ENCODE data around the gene INTS14. TPM values are rescaled to one million over a fixed set of nuclear protein-coding genes. Genes with fewer than 3 reads are reported as not detected.
"Not testable (repeated sequence)": the region's sequence is repeated elsewhere in the genome, so short reads cannot be mapped to it uniquely, and the experiment has no call there.

The INTS14 gene
- total RNA-seq, 1 donor from 2014 or later = 54.2 TPM

DNA sequence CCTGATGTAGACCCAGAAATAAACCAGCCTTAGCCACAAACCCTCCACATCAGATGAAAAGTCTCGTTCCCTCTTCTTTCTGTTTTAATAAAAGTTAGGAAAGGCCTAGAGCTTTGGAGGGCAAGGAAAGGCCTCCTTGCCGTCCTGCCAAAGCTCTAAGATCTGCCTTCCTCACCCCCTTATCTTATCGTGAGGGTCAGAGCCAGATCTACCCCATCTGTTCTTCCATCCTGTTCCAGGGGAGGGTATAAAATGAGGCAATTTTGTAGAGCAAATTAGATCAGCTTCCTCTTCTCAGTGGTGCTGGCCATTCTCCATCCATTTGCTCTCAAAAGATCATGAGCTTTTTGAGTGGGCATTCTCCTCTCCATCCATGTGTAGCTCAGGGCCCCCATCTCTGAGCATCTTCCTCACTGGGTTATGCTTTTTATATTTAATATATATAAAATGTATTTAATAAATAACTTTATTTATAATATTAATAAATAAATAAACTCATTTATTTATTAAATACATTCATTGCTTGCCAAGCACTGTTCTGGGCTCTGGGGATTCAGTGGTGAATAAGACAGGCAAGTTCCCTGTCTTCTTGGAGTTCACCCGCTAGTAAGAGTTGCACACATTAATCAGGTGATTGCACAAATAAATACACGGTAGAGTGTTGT lies 8.8 kb upstream of the INTS14 start:
- H3K36me3 Mint-ChIP-seq = peaks cover 5% of the 10 kb centered on the region
- no peak overlapping the region for H2AFZ ChIP-seq (replicated peaks)
- no peak overlapping the region for H3K4me2 ChIP-seq
- no peaks in the 10 kb centered on the region for H3K9me3 ChIP-seq (ENCODE audit: low read depth)
- TF ChIP-seq EZH2 (IDR thresholded peaks at IDR 0.05) (no peak), EZH2phosphoT487 (IDR thresholded peaks at IDR 0.05) (no peak)
- TF ChIP-seq, protein P1, sequence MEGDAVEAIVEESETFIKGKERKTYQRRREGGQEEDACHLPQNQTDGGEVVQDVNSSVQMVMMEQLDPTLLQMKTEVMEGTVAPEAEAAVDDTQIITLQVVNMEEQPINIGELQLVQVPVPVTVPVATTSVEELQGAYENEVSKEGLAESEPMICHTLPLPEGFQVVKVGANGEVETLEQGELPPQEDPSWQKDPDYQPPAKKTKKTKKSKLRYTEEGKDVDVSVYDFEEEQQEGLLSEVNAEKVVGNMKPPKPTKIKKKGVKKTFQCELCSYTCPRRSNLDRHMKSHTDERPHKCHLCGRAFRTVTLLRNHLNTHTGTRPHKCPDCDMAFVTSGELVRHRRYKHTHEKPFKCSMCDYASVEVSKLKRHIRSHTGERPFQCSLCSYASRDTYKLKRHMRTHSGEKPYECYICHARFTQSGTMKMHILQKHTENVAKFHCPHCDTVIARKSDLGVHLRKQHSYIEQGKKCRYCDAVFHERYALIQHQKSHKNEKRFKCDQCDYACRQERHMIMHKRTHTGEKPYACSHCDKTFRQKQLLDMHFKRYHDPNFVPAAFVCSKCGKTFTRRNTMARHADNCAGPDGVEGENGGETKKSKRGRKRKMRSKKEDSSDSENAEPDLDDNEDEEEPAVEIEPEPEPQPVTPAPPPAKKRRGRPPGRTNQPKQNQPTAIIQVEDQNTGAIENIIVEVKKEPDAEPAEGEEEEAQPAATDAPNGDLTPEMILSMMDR (IDR thresholded peaks at IDR 0.05) = no peak
- no peak overlapping the region for H3K9ac ChIP-seq
- no peaks in the 10 kb centered on the region for H3K79me2 ChIP-seq (ENCODE audit: low read depth)
- H3K4me3 ChIP-seq = no peak overlapping the region
- no peaks in the 10 kb centered on the region for H4K20me1 ChIP-seq (ENCODE audit: low read depth)
- H3K4me1 ChIP-seq = no peaks in the 10 kb centered on the region
- no peaks in the 10 kb centered on the region for H3K4me1 Mint-ChIP-seq
- H3K27ac Mint-ChIP-seq = no peak overlapping the region
- DNase-seq (ENCODE audit: low spot score) = no peak
- no peaks in the 10 kb centered on the region for H3K36me3 ChIP-seq
- H3K27me3 ChIP-seq = no peaks in the 10 kb centered on the region
- no peaks in the 10 kb centered on the region for H3K27me3 Mint-ChIP-seq (ENCODE audit: insufficient read depth, low read depth)
- no peak overlapping the region for H3K27ac ChIP-seq
- H3K4me3 Mint-ChIP-seq = no peak overlapping the region
- no peaks in the 10 kb centered on the region for H3K9me3 Mint-ChIP-seq
- H3F3A ChIP-seq (ENCODE audit: low read depth) = no peaks in the 10 kb centered on the region

DNA sequence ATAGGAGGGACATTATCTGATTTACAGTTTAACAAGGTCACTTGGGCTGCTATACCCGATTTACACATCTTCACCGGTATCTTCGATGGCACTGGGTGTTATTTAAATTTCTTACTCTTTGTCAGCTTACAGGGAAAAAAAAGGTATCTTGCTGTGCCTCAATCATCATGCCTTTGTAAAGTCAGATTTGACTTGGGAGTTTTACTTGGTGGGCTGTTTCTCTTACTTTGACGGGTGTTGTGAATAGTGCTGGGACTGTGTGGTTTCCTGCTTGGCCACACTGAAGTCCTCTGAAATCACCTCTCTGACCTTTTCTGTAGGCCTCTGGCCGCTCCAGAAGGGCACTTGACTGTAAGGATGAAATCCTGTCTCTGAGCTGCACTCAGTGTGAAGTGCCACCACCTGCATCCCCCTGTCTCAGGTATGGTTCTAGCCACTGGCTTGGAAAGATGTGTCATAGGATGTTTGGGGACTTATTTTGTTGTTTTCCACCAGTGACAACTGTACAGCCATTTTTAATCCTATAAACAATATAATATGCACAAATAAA lies 7.7 kb upstream of the INTS14 start:
- DNase-seq (ENCODE audit: low spot score) = no peak
- Histone ChIP-seq H3K4me1 (no peaks in the 10 kb centered on the region), H3K36me3 (no peaks in the 10 kb centered on the region), H3K27ac (no peak overlapping the region), H3K4me2 (no peak overlapping the region), H3F3A (ENCODE audit: low read depth) (no peaks in the 10 kb centered on the region), H3K27me3 (no peaks in the 10 kb centered on the region), H3K9me3 (ENCODE audit: low read depth) (no peaks in the 10 kb centered on the region), H3K9ac (no peak overlapping the region), H3K79me2 (ENCODE audit: low read depth) (no peaks in the 10 kb centered on the region), H3K4me3 (no peak overlapping the region), H2AFZ (replicated peaks) (no peak overlapping the region), H4K20me1 (ENCODE audit: low read depth) (no peaks in the 10 kb centered on the region)
- no peak overlapping the region for H3K27ac Mint-ChIP-seq
- TF ChIP-seq EZH2 (IDR thresholded peaks at IDR 0.05) (no peak), EZH2phosphoT487 (IDR thresholded peaks at IDR 0.05) (no peak)
- TF ChIP-seq, protein P1 (IDR thresholded peaks at IDR 0.05) = no peak
- H3K36me3 Mint-ChIP-seq = no peaks in the 10 kb centered on the region
- no peak overlapping the region for H3K4me3 Mint-ChIP-seq
- H3K4me1 Mint-ChIP-seq = no peaks in the 10 kb centered on the region
- H3K27me3 Mint-ChIP-seq (ENCODE audit: insufficient read depth, low read depth) = no peaks in the 10 kb centered on the region
- H3K9me3 Mint-ChIP-seq = no peaks in the 10 kb centered on the region

DNA sequence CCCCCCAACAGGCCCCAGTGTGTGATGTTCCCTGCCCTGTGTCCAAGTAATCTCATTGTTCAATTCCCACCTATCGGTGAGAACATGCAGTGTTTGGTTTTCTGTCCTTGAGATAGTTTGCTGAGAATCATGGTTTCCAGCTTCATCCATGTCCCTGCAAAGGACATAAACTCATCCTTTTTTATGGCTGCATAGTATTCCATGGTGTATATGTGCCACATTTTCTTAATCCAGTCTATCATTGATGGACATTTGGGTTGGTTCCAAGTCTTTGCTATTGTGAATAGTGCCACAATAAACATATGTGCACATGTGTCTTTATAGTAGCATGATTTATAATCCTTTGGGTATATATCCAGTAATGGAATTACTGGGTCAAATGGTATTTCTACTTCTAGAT lies 5.0 kb upstream of the INTS14 start:
- H3K27ac ChIP-seq; H3K4me3 ChIP-seq; H3K9me3 Mint-ChIP-seq; H3K4me3 Mint-ChIP-seq; H3K9me3 ChIP-seq (ENCODE audit: low read depth); H3K27ac Mint-ChIP-seq; H3K36me3 ChIP-seq; H3K9ac ChIP-seq; DNase-seq (ENCODE audit: low spot score); H2AFZ ChIP-seq (replicated peaks); H3K36me3 Mint-ChIP-seq; H3K27me3 Mint-ChIP-seq (ENCODE audit: insufficient read depth, low read depth); H3K27me3 ChIP-seq; H3K4me2 ChIP-seq; H3K79me2 ChIP-seq (ENCODE audit: low read depth); H4K20me1 ChIP-seq (ENCODE audit: low read depth): not testable (repeated sequence)
- H3F3A ChIP-seq (ENCODE audit: low read depth) = peaks cover 22% of the 10 kb centered on the region
- H3K4me1 Mint-ChIP-seq = peaks cover 14% of the 10 kb centered on the region
- H3K4me1 ChIP-seq = peaks cover 16% of the 10 kb centered on the region
